Fibroblast of lung (primary cell): Measurements from ENCODE around the gene SH3PXD2A. TPM values are rescaled to one million over a fixed set of nuclear protein-coding genes. Genes with fewer than 3 reads are reported as not detected.

ENCODE experiments used
- DNase-seq, 2 donors: peaks; one replicate each; pipeline versions ENCODE4 v3.0.0 to v3.0.0-alpha.2; 2010; ENCODE audit warnings: low read depth in 2 of 2
- H2AFZ ChIP-seq: 2 replicates; pipeline ENCODE4 v1.5.1; 2012; ENCODE audit warnings: low read length, control low read depth, inconsistent platforms
- H3K27ac ChIP-seq: 2 replicates; pipeline ENCODE4 v1.5.1; 2011; ENCODE audit warnings: low read length, control low read depth; ENCODE audit not compliant: insufficient read depth
- H3K27me3 ChIP-seq: 2 replicates; pipeline ENCODE4 v1.5.1; 2011; ENCODE audit warnings: mild to moderate bottlenecking, low read length; ENCODE audit not compliant: control insufficient read depth, insufficient read depth
- H3K36me3 ChIP-seq: 2 replicates; pipeline ENCODE4 v1.5.1; 2011; ENCODE audit warnings: low read length; ENCODE audit not compliant: control insufficient read depth, insufficient read depth
- H3K4me1 ChIP-seq: 2 replicates; pipeline ENCODE4 v1.5.1; 2011; ENCODE audit warnings: low read length; ENCODE audit not compliant: control insufficient read depth, insufficient read depth; ENCODE audit errors: extremely low read depth
- H3K4me2 ChIP-seq: 2 replicates; pipeline ENCODE4 v1.5.1; 2011; ENCODE audit warnings: low read length, control low read depth; ENCODE audit not compliant: insufficient read depth; ENCODE audit errors: extremely low read depth
- H3K4me3 ChIP-seq, 4 experiments: fragments of 200-600 bp in 1 of 4; sonication (generic) in 1 of 4; replicated peaks in 1 of 4; 2 replicates each; pipeline ENCODE4 v1.5.1; 2011 to 2016; ENCODE audit warnings: low read length in 4 of 4, low read depth in 3 of 4, mild to moderate bottlenecking in 3 of 4, control low read depth in 2 of 4, inconsistent platforms in 1 of 4, mixed read lengths in 1 of 4; ENCODE audit not compliant: insufficient read depth in 1 of 4; ENCODE audit errors: control extremely low read depth in 1 of 4
- H3K79me2 ChIP-seq: 2 replicates; pipeline ENCODE4 v1.5.1; 2012; ENCODE audit warnings: mild to moderate bottlenecking, low read length, inconsistent platforms; ENCODE audit not compliant: control insufficient read depth, insufficient read depth
- H3K9ac ChIP-seq: 2 replicates; pipeline ENCODE4 v1.5.1; 2011; ENCODE audit warnings: mild to moderate bottlenecking, low read length, control low read depth; ENCODE audit not compliant: insufficient read depth
- H3K9me3 ChIP-seq: 2 replicates; pipeline ENCODE4 v1.5.1; 2012; ENCODE audit warnings: low read depth, low read length; ENCODE audit not compliant: control insufficient read depth, insufficient read depth
- H4K20me1 ChIP-seq: 2 replicates; pipeline ENCODE4 v1.5.1; 2011; ENCODE audit warnings: low read length; ENCODE audit not compliant: control insufficient read depth, insufficient read depth; ENCODE audit errors: extremely low read depth
- EZH2 ChIP-seq: IDR thresholded peaks from 2 replicates; pipeline ENCODE4 v1.5.1; 2012; ENCODE audit warnings: low read length, control low read depth, mild to moderate bottlenecking; ENCODE audit errors: missing control alignments
- polyA plus RNA-seq, 2 donors: library from polyadenylated mRNA; depleted of rRNA in 1 of 2; stranded (reverse) in 1 of 2; unstranded in 1 of 2; fragments of >200 nt; gene quantifications; 2 replicates each; pipeline ENCODE4 v1.2.1, GENCODE V29; 2011 to 2012; ENCODE audit warnings: missing spikeins in 1 of 2
- total RNA-seq: library from RNA; depleted of rRNA; stranded (reverse); fragments of >200 nt; gene quantifications from 2 replicates; pipeline ENCODE4 v1.2.1, GENCODE V29; 2014
- TF ChIP-seq, protein P1 (sequence below), 2 donors: IDR thresholded peaks in 1 of 2; conservative IDR thresholded peaks in 1 of 2; 1 replicate in 1 of 2; 2 replicates in 1 of 2; pipeline ENCODE4 v1.5.1; 2011 to 2012; ENCODE audit warnings: low read length in 2 of 2, control low read depth in 1 of 2, inconsistent platforms in 1 of 2, low read depth in 1 of 2, mild to moderate bottlenecking in 1 of 2

SH3PXD2A gene
- total and polyA plus RNA-seq, 2 donors (not counting 1 experiment from before 2014, with no cell fraction given): 25.5 to 33.2 TPM

DNA sequence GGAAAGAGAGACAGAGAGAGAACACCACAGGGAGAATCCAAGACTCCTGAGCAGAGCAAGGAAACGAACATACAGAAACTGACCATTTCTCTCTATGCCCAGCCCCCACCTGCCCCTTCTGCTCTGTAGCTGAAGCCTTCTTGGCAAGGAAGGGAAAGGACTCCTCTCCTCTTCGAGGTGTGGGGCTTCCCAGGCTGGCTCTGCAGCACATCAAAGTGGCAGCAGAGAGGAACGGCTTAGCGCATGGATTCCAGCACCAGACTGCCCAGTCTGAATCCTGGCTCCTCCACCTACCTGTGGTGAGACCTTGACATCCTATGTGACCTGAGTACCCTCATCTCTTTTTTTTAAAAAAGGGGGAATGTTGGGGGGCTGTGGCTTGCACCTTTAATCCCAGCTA lies 69.4 kb downstream of the SH3PXD2A start:
- H3K27ac ChIP-seq: no peak overlapping the region
- H3K9me3 ChIP-seq: no peaks in the 10 kb centered on the region
- no peak overlapping the region for H3K9ac ChIP-seq
- no peaks in the 10 kb centered on the region for H3K79me2 ChIP-seq
- H3K4me3 ChIP-seq: no peak overlapping the region
- no peaks in the 10 kb centered on the region for H4K20me1 ChIP-seq
- no peaks in the 10 kb centered on the region for H3K27me3 ChIP-seq
- no peak overlapping the region for H3K4me2 ChIP-seq
- no peaks in the 10 kb centered on the region for H3K36me3 ChIP-seq
- DNase-seq: no peak
- H3K4me1 ChIP-seq: peaks cover 7% of the 10 kb centered on the region
- no peak overlapping the region for H2AFZ ChIP-seq
- TF ChIP-seq, protein P1, sequence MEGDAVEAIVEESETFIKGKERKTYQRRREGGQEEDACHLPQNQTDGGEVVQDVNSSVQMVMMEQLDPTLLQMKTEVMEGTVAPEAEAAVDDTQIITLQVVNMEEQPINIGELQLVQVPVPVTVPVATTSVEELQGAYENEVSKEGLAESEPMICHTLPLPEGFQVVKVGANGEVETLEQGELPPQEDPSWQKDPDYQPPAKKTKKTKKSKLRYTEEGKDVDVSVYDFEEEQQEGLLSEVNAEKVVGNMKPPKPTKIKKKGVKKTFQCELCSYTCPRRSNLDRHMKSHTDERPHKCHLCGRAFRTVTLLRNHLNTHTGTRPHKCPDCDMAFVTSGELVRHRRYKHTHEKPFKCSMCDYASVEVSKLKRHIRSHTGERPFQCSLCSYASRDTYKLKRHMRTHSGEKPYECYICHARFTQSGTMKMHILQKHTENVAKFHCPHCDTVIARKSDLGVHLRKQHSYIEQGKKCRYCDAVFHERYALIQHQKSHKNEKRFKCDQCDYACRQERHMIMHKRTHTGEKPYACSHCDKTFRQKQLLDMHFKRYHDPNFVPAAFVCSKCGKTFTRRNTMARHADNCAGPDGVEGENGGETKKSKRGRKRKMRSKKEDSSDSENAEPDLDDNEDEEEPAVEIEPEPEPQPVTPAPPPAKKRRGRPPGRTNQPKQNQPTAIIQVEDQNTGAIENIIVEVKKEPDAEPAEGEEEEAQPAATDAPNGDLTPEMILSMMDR (conservative IDR thresholded peaks at IDR 0.05 in 1 of 2, IDR thresholded peaks at IDR 0.05 in 1 of 2; ENCODE audit: low read depth in 1 of 2, low read length in 2 of 2): no peak
- no peak for TF ChIP-seq EZH2

DNA sequence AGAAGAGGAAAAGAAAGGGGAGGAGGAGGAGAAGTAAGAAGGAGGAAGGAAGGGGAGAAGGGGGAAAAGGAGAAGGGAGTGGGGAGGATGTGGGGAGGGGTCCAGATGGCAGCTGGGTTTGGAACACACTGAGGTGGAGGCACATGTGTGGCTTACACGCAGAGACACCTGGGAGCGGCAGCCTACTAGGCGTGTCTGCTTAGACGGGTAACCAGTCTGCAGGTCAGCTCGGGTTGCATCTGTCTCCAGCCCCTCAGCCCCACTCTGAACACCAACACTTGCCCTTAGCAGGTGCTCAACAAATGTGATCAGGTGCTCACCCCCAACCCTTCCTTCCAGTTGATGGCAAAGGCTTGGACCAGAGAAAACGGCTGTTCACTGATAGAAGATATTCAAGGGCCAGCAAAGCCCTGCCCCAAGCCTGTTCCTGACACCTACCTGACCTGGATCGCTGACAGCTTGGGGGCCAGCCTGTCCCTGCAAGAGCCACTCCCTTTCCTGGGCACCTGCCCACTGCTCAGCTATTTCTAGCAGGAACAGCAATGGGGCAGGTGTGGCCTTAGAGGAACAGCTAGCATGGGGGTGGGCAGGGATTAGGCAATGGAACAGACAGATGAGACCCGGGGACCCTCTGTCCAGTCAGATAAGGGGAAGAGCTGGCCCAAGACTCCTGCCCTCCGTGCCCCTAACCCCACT lies 70.5 kb downstream of the SH3PXD2A start:
- no peaks in the 10 kb centered on the region for H3K79me2 ChIP-seq

DNA sequence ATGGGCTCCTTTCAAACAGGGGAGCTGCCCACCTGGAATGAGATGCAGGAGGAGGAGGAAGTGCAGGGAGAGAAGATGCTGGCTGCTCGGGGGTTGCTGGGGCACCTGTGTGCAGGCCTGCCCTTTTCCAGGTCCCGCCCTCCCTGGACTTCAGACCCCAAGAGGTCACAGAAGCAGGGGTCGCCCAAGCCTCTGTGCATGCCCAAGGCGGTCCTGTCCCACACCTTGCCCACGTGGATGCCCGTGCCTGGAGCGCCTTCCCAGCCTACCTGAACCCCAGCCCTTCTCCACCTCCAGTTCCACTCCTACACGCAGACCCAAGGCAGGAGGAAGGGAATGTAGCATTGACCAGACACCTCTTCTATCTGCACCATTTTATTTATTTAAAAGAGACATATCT lies 71.3 kb downstream of the SH3PXD2A start:
- Histone ChIP-seq H3K4me2 (no peak overlapping the region), H3K4me1 (peaks cover 17% of the 10 kb centered on the region), H4K20me1 (no peaks in the 10 kb centered on the region), H2AFZ (no peak overlapping the region), H3K4me3 (no peak overlapping the region), H3K9me3 (no peaks in the 10 kb centered on the region), H3K27me3 (no peaks in the 10 kb centered on the region), H3K9ac (no peak overlapping the region), H3K36me3 (no peaks in the 10 kb centered on the region), H3K79me2 (no peaks in the 10 kb centered on the region), H3K27ac (no peak overlapping the region)
- no peak for DNase-seq
- no peak for TF ChIP-seq EZH2
- TF ChIP-seq, protein P1 (conservative IDR thresholded peaks at IDR 0.05 in 1 of 2, IDR thresholded peaks at IDR 0.05 in 1 of 2; ENCODE audit: low read depth in 1 of 2, low read length in 2 of 2): no peak

More for the DNA sequence above, 70.5 kb downstream of the SH3PXD2A start:
- no peak overlapping the region for H3K9ac ChIP-seq
- no peak overlapping the region for H2AFZ ChIP-seq
- H3K36me3 ChIP-seq: no peaks in the 10 kb centered on the region
- TF ChIP-seq, protein P1 (conservative IDR thresholded peaks at IDR 0.05 in 1 of 2, IDR thresholded peaks at IDR 0.05 in 1 of 2; ENCODE audit: low read depth in 1 of 2, low read length in 2 of 2): no peak
- TF ChIP-seq EZH2: no peak
- peaks cover 14% of the 10 kb centered on the region for H3K4me1 ChIP-seq
- no peak overlapping the region for H3K4me3 ChIP-seq
- no peaks in the 10 kb centered on the region for H3K27me3 ChIP-seq
- H4K20me1 ChIP-seq: no peaks in the 10 kb centered on the region
- no peak overlapping the region for H3K27ac ChIP-seq
- DNase-seq: no peak
- no peak overlapping the region for H3K4me2 ChIP-seq
- H3K9me3 ChIP-seq: no peaks in the 10 kb centered on the region
